KOPT-K1 (cell line): ENCODE data around the gene ADH1B.
"Not testable (repeated sequence)": the region's sequence is repeated elsewhere in the genome, so short reads cannot be mapped to it uniquely, and the experiment has no call there.

Experiments used
- H3K27ac ChIP-seq: fragments of 200-600 bp; sonication (generic); 2 replicates; pipeline ENCODE4 v1.5.1; 2016; ENCODE audit warnings: antibody characterized with exemption, mild to moderate bottlenecking, low read depth, low read length; ENCODE audit not compliant: poor library complexity, severe bottlenecking
- H3K36me3 ChIP-seq: fragments of 200-600 bp; sonication (generic); 2 replicates; pipeline ENCODE4 v1.5.1; 2017; ENCODE audit warnings: antibody characterized with exemption, mild to moderate bottlenecking, low read length, moderate library complexity; ENCODE audit not compliant: insufficient read depth
- H3K9me3 ChIP-seq: fragments of 200-600 bp; sonication (generic); 2 replicates; pipeline ENCODE4 v1.5.1; 2017; ENCODE audit warnings: antibody characterized with exemption, low read length, mild to moderate bottlenecking; ENCODE audit not compliant: insufficient read depth, poor library complexity, severe bottlenecking

Gene ADH1B

GRCh38 chr4:99341426-99341825, 20.2 kb upstream of the ADH1B start:
- Histone ChIP-seq H3K36me3 (no peaks in the 10 kb centered on the region), H3K9me3 (no peaks in the 10 kb centered on the region), H3K27ac (no peak overlapping the region)

DNA sequence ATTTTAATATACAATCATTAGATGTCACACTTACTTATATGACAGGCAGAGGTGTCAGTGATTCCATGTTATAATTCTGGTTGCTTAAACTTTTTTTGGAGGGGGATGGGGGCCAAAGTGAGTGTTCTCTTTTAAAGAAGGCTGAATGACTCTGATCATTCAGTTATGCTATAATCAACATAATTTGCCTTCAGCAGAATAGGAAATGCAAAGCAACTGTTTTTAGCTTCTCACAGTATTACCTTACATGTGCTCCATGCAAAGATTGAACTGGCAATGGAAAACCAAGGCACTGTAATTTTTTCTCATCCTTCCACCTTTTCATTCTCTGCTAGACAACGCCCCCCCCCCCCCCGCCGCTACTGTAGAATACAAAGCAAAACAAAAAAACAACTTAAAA, 18.0 kb upstream of the ADH1B start:
- H3K36me3 ChIP-seq, result no peaks in the 10 kb centered on the region
- H3K27ac ChIP-seq, result no peak overlapping the region
- H3K9me3 ChIP-seq, result no peaks in the 10 kb centered on the region

- Histone ChIP-seq H3K27ac (no peak overlapping the region), H3K9me3 (no peaks in the 10 kb centered on the region), H3K36me3 (no peaks in the 10 kb centered on the region)
Measured at GRCh38 chr4:99336553-99336952, 15.4 kb upstream of the ADH1B start.

- H3K36me3 ChIP-seq, result no peaks in the 10 kb centered on the region
Measured at GRCh38 chr4:99334880-99335279, 13.7 kb upstream of the ADH1B start.

GRCh38 chr4:99330648-99331047, 9.4 kb upstream of the ADH1B start:
- no peaks in the 10 kb centered on the region for H3K9me3 ChIP-seq
- no peaks in the 10 kb centered on the region for H3K36me3 ChIP-seq
- no peak overlapping the region for H3K27ac ChIP-seq

More at GRCh38 chr4:99334880-99335279, 13.7 kb upstream of the ADH1B start:
- Histone ChIP-seq H3K9me3 (no peaks in the 10 kb centered on the region), H3K27ac (no peak overlapping the region)

- no peaks in the 10 kb centered on the region for H3K9me3 ChIP-seq
- no peaks in the 10 kb centered on the region for H3K36me3 ChIP-seq
- H3K27ac ChIP-seq, result no peak overlapping the region
Measured at GRCh38 chr4:99329876-99330275, 8.7 kb upstream of the ADH1B start.

DNA sequence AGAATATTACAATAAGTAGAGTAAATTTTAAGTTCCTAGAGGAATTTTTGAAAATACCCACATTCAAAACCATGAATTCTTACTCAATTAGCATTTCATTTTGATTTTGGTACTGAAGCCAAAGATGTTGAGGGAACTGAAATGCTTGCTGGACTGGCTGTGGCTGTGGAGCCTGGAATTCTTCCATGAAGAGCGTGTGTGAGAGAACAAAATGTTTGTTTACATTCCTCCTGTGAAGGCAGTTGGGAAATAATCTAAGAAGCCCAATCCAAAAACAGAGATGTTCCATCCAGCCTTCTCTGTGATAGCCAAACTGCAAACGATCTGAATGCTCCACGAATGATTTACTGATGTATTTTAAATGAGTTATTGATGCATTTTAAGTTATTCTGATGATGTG, 3.8 kb upstream of the ADH1B start:
- Histone ChIP-seq H3K9me3 (no peaks in the 10 kb centered on the region), H3K36me3 (no peaks in the 10 kb centered on the region), H3K27ac (no peak overlapping the region)

DNA sequence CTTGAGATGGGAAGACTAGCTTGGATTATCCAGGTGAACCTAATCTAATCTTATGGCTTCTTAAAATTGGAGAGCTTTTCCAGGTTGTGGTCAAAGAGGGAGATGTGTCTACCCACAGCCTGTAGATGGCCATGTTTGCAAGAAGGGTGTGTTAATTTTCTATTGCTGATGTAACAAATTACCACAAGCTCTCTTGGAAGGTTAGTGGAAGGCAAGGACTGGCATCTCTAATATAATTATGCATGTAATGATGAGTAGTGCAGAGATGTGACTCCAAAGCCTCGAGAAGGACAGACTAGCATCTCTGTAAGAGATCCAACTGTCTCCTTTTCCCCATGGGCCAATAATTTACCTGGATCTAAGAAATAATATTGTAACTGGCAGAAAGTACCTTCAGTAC, 3.2 kb upstream of the ADH1B start:
- Histone ChIP-seq H3K9me3 (no peaks in the 10 kb centered on the region), H3K27ac (no peak overlapping the region), H3K36me3 (no peaks in the 10 kb centered on the region)

GRCh38 chr4:99323756-99324155, 2.6 kb upstream of the ADH1B start:
- Histone ChIP-seq H3K27ac (no peak overlapping the region), H3K9me3 (no peaks in the 10 kb centered on the region), H3K36me3 (no peaks in the 10 kb centered on the region)

- H3K27ac ChIP-seq, H3K9me3 ChIP-seq, H3K36me3 ChIP-seq: not testable (repeated sequence)
Measured at GRCh38 chr4:99317811-99318210, 3.4 kb downstream of the ADH1B start.

DNA sequence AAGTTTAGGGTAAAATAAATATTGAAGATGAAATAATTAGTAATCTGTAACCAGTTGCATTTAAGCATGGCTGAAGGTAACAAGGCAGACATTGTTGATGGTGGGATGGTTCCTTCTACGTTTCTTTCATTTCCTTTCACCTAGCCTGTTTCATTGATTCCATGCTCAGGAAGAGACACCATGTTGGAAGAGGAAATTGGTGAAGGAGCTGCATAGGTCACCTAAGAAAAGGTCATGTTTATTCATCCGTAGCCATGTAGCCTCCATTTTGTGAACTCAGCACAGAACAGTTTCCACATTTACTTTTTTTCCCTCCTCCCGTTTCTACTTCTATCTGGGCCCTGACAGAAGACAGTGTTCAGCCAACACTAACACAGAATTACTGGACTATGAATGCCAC, 3.8 kb downstream of the ADH1B start:
- Histone ChIP-seq H3K36me3 (no peaks in the 10 kb centered on the region), H3K27ac (no peak overlapping the region), H3K9me3 (no peaks in the 10 kb centered on the region)

GRCh38 chr4:99315839-99316238, 5.4 kb downstream of the ADH1B start:
- no peaks in the 10 kb centered on the region for H3K9me3 ChIP-seq
- H3K27ac ChIP-seq, result no peak overlapping the region
- H3K36me3 ChIP-seq, result no peaks in the 10 kb centered on the region

GRCh38 chr4:99314211-99314610, 7.0 kb downstream of the ADH1B start:
- Histone ChIP-seq H3K9me3 (no peaks in the 10 kb centered on the region), H3K27ac (no peak overlapping the region), H3K36me3 (no peaks in the 10 kb centered on the region)

DNA sequence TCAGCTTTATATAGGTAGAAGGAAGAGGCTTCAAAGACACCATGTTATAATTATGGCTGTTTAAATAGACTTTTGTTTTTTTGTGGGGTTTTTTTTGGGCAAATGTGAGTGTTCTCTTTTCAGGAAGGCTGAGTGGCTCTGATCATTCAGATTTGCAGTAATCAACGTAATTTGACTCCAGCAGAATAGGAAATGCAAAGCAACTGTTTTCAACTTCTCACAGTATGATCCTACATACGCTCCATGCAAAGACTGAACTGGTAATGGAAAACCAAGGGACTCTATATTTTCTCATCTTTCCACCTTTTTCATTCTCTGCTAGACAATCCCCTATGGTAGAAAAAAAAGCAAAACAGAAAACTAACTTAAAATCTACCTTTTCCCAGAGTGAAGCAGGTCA, 10.8 kb downstream of the ADH1B start:
- Histone ChIP-seq H3K9me3 (no peaks in the 10 kb centered on the region), H3K27ac (no peak overlapping the region), H3K36me3 (no peaks in the 10 kb centered on the region)

DNA sequence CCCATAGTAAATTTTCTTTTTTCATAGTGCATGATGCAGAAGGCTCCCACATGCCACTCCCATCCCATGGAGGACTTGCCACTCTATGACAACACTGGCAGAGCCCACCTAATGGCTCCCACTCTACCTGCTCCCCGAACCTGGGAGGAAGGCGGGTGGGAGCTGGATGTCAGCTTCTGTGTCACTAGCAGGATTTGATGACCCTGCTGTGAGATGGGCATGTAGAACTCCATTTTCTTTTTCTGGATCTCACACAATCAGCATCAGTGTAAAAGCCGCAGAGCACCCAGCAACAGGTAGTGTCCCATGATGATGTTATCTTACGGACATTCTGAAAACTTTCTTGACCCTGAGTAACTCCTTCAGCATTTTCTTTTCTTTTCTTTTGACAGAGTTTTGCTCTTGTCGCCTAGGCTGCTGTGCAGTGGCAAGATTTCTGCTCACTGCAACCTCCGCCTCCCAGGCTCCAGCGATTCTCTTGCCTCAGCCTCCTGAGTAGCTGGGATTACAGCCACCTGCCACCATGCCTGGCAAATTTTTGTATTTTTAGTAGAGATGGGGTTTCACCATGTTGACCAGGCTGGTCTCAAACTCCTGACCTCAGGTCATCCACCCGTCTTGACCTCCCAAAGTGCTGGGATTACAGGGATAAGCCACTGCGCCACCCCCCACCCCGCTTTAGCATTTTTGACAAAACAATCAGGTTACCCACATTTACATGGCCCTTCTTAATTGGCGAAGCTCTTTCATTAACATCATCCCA, 15.4 kb downstream of the ADH1B start:
- Histone ChIP-seq H3K36me3 (no peaks in the 10 kb centered on the region), H3K27ac (no peak overlapping the region), H3K9me3 (no peaks in the 10 kb centered on the region)

- Histone ChIP-seq H3K9me3 (no peaks in the 10 kb centered on the region), H3K36me3 (no peaks in the 10 kb centered on the region), H3K27ac (no peak overlapping the region)
Measured at GRCh38 chr4:99301376-99302164, 19.6 kb downstream of the ADH1B start.
